HL-60 (cell line): ENCODE results near the gene PLEKHA3.

ENCODE experiments used
- GABPA ChIP-seq: IDR thresholded peaks from 2 replicates; pipeline ENCODE4 v1.6.1; 2012; ENCODE audit warnings: low read depth
- POLR2AphosphoS5 ChIP-seq: IDR thresholded peaks from 2 replicates; pipeline ENCODE4 v1.6.1; 2012; ENCODE audit warnings: low read depth
- REST ChIP-seq: IDR thresholded peaks from 2 replicates; pipeline ENCODE4 v1.6.1; 2012; ENCODE audit warnings: low read depth; ENCODE audit not compliant: insufficient replicate concordance
- TF ChIP-seq, protein P1 (sequence below): IDR thresholded peaks from one replicate; pipeline ENCODE4 v1.5.1; 2011; ENCODE audit warnings: low read length, control low read depth, inconsistent platforms; ENCODE audit not compliant: insufficient read depth

DNA sequence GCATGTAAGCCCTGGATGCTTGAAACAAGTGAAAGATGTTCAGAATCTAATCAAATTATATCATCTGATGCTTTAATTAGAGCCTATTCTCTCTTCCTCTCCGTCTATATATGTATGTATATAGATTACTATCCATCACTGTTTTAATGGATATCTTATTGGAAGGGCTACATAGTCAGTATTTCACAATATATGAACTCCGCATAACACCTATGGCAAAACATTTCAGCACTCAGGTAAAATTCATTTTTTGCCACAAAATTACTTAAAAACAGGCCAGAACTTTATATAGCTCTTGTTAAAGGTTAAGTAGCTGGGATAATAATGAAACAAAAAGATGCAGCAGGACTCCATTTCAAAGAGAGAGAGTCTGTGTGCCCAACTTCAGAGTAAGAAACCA lies 27.9 kb upstream of the PLEKHA3 start:
- TF ChIP-seq, protein P1, sequence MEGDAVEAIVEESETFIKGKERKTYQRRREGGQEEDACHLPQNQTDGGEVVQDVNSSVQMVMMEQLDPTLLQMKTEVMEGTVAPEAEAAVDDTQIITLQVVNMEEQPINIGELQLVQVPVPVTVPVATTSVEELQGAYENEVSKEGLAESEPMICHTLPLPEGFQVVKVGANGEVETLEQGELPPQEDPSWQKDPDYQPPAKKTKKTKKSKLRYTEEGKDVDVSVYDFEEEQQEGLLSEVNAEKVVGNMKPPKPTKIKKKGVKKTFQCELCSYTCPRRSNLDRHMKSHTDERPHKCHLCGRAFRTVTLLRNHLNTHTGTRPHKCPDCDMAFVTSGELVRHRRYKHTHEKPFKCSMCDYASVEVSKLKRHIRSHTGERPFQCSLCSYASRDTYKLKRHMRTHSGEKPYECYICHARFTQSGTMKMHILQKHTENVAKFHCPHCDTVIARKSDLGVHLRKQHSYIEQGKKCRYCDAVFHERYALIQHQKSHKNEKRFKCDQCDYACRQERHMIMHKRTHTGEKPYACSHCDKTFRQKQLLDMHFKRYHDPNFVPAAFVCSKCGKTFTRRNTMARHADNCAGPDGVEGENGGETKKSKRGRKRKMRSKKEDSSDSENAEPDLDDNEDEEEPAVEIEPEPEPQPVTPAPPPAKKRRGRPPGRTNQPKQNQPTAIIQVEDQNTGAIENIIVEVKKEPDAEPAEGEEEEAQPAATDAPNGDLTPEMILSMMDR = no peak
- TF ChIP-seq REST (no peak), POLR2AphosphoS5 (no peak), GABPA (no peak)
